HG03442 (cell line): ENCODE results near the gene TOX2.

Experiments used
- ATAC-seq: cut with Tn5 transposase; IDR thresholded peaks from one replicate; pipeline ENCODE4 v1.9.1; 2021; ENCODE audit warnings: mild to moderate bottlenecking, moderate library complexity; ENCODE audit not compliant: unreplicated experiment

The TOX2 gene

DNA sequence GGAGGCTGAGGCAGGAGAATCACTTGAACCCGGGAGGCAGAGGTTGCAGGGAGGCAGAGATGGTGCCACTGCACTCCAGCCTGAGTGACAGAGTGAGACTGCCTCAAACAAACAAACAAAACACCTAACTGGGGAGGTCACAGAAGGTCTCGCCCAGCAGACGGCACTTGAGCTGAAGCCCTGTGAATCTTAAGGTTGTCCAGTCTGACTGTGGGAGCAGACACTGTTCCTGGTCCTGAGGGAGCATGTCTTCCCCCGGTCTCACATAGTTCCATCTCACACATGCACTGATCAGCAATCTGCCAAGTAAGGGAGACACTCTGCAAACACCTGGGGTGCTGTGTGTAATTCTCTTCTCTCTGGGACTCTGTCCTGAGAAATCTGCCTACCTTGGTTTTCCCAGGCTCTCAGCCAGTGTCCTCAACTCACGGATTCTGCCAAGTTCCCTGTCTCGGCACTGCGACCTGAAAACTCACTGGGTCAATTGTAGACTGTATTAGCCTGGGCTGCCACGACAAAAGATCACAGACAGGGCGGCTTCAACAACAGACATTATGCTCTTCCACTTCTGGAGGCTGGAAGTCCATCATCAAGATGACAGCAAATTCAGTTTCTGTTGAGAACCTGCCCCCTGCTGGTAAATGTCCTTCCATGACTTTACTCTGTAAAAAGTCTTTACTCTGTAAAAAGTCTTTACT is 178.0 kb downstream of the TOX2 start:
- no peak for ATAC-seq

DNA sequence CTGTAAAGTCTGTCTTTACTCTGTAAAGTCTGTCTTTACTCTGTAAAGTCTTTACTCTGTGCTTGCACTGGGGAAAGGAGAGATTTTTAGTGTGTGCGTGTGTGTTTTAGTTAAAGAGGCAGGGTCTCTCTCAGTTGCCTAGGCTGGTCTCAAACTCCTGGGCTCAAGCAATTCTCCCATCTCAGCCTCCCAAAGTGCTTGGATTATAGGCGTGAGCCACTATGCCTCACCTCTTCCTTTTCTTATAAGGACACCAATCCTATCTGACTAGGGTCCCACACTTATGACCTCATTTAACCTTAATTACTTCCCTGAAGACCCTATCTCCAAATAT is 178.6 kb downstream of the TOX2 start:
- ATAC-seq, result no peak

- ATAC-seq, result no peak
Observed at GRCh38 chr20:44095831-44096230, 181.2 kb downstream of the TOX2 start.

DNA sequence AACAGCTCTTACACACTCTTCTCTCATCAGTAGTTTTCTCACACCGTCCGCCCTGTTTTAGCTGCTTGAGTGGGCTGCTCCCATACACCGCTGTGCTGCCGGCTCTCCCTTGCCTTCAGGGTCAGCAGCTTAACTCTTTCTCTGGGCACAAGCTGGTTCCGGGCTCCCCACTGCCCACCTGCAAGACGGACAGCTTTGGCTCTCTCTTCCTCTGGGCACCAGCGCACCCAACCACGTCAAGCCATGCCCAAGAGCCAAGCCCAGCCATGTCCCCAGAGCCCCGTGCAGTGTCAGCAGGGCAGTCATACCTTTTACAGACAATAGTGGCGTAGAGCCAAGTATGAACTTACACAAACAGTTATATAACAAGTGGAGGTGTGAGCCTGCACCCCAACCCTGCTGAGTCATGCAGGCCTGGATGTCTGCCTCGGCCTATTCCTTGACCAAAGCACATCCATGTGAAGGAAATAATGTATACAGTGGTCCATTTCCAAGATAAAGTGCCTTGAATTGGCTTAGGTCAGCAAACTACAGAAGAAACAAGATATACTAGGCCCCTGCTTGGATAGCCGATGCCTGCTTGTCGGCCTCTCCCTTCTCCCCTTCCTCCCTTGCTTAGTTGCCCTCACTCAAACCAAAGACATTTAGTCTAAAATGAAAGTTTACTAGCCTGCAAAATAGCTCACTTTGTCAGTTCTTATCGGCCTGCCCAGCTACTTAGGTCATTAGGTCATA is 183.0 kb downstream of the TOX2 start:
- no peak for ATAC-seq

DNA sequence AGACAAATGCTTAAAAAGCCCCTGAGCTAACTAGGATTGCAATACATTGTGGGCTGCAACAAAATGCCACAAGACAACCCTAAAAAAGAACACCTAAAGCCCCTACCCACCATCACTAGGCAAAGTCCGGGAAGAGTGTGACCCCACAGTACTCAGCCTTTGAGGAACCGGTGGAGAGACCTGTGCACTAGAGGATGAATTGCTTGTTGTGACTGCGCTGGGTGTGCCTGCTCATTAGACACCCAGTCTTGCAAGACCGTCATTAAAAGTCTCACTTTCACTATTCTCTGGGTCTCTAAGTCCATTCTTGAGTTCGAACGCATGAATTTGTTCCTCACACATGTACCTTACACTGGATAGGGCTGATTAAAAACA is 183.6 kb downstream of the TOX2 start:
- no peak for ATAC-seq

- ATAC-seq, result no peak
Observed at GRCh38 chr20:44098657-44099056, 184.0 kb downstream of the TOX2 start.

GRCh38 chr20:44099832-44100231 is 185.2 kb downstream of the TOX2 start:
- no peak for ATAC-seq

DNA sequence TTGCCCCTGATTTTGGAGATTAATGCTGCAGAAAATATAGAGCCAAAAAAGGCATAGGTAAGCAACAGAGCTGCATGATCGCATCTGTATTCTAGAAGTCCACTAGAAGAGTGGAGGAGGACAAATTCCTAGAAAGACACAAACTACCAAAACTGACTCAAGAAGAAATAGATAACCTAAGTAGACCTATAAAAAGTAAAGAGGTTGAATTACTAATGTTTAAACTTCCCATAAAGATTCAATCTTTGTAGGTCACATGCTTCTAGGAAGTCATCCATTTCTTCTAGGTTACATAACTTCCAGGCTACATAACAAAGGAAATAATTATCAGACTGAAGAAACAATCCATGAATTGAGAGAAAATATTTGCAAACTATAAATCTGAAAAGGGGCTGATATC is 187.9 kb downstream of the TOX2 start:
- ATAC-seq, result no peak

- no peak for ATAC-seq
Observed at GRCh38 chr20:44104798-44105517, 190.3 kb downstream of the TOX2 start.

DNA sequence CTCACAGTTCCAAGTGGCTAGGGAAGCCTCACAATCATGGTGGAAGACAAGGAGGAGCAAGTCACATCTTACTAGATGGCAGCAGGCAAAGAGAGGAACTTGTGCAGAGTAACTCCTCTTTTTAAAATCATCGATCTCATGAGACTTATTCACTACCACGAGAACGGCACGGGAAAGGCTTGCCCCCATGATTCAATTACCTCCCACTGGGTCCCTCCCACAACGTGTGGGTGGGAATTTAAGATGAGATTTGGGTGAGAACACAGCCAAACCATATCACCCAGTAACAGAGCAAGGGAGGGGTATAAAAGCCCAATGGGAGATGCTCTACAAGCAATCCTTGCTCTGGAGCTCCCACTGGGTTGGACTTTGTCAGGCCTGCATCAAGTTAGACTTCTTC is 192.0 kb downstream of the TOX2 start:
- ATAC-seq, result no peak

DNA sequence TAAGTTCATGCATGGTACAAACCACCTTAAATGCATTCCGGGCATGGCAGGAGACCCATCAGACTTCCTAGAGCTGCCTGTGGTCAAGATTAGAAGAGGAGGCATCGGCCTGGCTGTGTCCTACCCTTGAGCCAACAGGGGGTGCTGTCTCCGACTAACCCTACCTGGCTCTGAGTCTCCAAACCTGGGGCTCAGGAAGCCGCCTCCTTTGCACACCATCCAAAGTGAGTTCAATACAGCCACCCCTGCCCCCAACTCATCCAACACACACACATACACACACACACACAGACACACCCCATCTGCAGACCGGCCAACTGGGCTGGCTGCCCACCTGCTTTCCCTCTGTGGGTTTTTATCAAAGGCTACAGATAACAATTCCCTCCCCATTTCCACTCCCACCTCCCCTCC is 195.3 kb downstream of the TOX2 start:
- no peak for ATAC-seq

DNA sequence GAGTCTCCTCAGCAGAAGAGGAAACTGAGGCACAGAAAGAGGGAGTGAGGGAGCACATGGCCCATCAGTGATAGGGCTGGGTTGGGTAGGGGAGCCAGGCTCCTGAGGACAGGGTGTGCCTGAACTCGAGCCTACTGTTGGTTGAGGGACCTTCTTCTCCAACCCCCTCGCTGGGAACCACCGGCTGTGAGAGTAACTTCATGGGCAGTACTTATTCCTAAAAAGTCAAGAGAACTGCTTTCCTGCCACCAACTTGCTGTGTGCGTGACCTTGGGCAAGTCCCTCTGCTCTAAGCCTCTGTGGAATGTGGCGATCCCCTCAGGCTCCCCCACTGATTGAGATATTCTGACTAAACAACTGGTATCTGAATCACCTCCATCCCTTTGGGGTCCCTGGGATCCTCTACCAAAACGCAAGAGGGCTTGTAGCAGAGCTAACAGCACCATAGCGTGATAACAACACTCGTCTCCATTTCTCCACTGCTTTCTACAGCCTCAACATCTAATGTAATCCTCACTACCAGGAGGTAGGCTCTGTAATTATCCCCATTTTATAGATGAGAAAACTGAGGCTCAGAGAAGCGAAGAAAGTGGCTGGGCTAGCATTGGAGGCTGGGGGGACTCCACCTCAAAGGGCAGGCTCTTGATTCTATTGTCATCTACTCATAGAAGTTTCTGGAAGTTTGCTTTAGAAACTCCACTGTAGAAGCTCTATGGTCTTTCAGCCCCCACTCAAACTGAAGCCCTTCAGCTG is 196.3 kb downstream of the TOX2 start:
- ATAC-seq, result no peak

DNA sequence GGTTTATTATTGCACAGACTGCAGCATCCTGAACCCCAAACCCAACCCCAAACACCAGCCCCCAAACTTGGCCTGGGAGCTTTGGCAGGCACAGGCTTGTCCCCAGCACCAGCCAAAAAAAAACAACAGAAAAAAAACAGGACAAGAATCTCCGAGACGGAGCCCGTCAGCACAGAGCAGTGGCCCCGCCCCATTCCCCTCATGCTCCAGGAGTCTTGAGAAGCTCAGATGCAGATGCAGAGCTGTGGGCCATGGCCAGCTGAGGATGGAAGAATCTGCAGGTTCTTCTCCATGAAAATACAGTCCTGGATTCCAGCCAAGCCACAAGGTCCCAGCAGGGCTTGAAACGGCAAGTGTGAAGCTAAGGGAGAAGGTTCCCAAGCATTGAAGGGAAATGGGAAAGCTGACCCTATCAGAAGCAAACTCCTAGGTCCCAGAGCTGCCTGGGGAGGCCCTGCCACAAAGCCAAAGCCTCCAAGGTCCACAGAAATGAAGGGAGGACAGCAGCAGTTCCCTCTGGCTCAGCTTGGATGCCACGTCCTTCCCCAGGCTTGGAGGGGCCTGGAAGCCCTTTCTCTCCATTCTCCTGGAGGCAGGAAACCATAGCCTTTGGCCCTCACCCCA is 197.2 kb downstream of the TOX2 start:
- ATAC-seq, result no peak

GRCh38 chr20:44112456-44112855 is 197.8 kb downstream of the TOX2 start:
- ATAC-seq, result no peak

DNA sequence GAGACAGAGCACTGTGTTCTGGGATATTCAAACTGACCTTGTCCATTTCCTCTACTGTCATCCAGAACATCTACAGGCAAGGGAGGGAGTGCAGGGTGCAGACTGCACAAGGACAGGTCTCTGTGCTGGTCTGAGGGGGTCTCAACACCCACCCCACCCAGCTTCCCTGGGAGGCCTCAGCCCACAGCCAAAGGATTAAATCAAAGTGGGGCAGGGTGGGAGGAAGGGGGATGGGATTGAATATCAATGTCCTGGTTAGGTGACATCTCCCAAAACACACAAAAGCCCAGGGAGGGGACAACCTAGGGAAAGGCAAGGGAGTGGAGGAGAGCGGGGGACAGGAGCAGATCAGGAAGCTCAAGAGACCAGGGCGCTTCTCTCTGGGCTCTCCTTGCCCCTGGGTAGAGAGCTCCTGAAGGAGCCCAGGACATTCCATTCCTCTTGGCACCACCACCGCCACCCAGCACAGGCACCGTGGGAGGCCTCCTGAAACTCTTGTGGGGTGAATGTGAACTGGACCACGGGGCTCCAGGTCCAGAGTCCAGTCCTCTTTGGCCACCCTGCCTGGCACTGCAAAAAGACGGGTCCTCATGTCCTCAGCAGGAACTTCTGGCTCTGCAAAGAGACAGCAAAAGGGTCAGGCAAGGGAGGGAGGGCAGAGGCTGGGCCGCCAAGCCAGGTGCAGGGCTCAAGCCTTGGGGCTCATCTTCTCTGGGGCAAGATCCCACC is 198.4 kb downstream of the TOX2 start:
- ATAC-seq, result no peak

DNA sequence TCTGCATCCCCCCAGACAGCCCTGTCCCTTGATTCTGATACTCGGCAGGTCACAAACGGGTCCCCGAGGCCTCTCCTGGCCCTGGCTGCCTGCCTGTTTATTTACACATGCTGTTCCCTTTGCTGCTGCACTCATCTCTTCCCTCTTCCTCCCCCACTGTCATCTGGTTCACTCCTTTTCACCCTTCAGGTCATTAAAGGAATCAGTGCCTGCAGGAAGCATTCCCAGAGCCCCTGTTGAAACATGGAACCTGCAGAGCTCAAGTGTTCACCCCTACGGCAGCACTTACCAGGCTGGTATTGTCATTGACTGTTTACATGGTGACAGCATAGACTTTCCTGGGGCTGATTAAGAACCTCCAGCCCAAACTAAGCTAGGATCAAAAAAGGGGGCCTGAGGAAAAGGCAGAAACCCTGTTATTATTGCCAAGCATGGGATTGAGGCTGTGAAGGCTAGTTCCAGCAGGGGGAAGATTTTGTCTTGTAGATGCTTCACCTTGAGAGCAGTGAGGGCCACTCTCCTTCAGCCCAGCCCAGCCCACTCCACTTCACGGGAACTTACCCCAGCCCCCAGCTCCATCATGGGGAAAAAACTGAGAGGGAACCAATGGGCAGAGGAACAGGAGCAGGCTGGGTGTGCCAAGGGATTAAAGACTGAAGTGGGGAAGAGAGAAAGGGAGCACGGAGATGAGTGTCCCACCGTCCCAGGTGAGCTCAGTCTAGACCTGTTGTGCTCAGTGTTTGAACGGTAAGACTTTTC is 199.1 kb downstream of the TOX2 start:
- ATAC-seq, result no peak

DNA sequence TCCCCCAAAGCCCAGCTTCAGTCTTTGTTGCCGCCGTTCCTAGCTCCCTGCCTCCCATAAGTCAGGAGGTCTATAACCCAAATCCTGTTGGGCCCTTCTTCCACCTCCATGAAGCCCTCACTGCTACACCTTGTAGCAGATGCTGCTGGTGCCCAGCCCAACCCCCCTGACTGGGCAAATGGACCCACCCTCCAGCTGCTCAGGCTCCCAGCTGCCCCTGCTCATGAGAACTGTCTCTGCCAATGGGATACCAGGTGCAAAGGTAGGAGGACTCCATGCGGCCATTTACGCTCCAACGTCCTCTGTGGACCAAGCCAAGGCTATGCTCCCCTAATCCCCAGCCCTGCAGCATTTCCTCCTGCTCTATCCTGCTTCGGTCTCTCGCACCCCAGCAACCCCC is 200.5 kb downstream of the TOX2 start:
- no peak for ATAC-seq

DNA sequence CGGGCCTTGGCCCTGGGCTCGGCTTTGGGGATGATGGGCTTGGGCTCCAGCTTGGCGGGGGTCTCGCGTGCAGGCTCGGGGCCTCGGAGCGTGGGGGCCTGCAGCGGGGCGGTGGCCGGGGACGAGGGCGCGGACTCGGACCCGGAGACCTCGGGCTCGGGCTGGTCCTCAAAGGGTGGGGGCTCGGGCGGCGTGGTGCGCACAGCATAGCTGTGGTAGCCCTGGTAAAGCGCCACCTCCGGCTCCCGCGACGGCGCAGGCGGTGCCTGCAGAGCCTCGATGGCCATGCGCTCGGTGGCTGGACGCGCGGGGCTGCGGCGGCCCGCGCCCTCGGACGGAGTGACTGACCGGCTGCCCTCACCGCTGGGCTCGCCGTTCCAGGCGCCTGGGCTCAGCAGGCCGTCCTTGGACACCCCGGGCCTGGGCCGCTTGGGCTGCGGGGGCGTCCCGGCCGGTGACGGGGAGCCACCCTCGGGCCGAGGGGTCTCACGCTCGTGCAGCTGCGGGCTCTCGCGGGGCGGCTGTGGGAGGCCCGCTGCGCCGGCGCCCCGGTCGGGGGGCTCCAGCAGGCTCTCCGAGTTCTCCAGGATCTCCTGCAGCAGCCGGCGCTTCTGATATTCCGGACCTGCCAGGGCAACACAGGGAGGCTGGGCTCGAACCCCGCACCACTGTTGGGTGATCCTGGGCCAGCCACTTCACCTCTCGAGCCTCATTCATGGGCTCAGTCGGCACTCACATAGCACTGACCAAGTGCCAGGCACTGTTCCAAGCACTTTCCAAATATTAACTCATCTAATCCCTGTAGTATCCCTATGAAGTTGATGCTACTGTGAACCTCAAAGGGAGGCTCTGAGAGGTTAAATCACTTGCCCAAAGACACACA is 201.4 kb downstream of the TOX2 start:
- ATAC-seq, result no peak
